ENCODE measurements around the gene EGFL7. TPM values are rescaled to one million over a fixed set of nuclear protein-coding genes. Genes with fewer than 3 reads are reported as not detected.

Gene EGFL7
- total and polyA plus RNA-seq, 10 of the 15 experiments (the other 5 are each of a cell fraction or from before 2014, with no cell fraction given): 0.06 to 0.46 (median 0.19) TPM; not detected in 5

DNA sequence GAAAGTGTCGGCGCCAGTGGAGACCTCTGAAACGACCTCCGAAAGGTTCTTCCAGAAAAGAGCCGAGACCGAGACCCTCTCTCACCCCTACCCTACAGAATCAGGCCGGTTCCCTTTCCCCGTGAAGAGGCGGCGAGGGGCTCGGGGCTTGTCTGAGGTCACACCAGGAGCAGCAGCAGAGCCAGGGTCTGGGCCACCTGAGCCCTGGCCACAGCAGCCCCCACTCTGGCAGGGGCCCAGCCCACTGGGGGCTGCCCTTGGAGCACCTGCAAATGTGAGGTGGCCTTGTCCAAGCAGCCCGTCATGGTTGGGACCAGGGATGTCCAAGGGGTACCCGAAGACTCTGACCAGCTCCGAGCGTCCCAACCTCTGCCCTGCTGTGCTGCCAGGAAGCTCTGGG, 15.3 kb downstream of the EGFL7 start:
- Histone ChIP-seq H3K4me2 (ENCODE audit: control insufficient read depth, insufficient read depth) (no peak overlapping the region), H3K79me2 (ENCODE audit: control insufficient read depth, insufficient read depth, low read length) (no peaks in the 10 kb centered on the region), H2AFZ (ENCODE audit: control insufficient read depth, low read depth, low read length) (no peak overlapping the region), H4K20me1 (ENCODE audit: control insufficient read depth, insufficient read depth) (no peaks in the 10 kb centered on the region; the same call in 1 of the 2 replicates), H3K9ac (ENCODE audit: control insufficient read depth, insufficient read depth, low read length) (no peak overlapping the region), H3K9me3 (replicated peaks; ENCODE audit: control insufficient read depth, insufficient read depth, low read length) (no peaks in the 10 kb centered on the region), H3K27ac (ENCODE audit: control insufficient read depth, insufficient read depth) (no peak overlapping the region), H3K36me3 (ENCODE audit: control insufficient read depth in 2 of 2, insufficient read depth in 2 of 2, low read length in 1 of 2) (no peaks in the 10 kb centered on the region; a peak in 1 of 4 replicates), H3K4me3 (no peak overlapping the region), H3K27me3 (replicated peaks in 1 of 2; ENCODE audit: control insufficient read depth in 2 of 2, insufficient read depth in 2 of 2, low read length in 1 of 2) (no peaks in the 10 kb centered on the region), H3K4me1 (ENCODE audit: control insufficient read depth, insufficient read depth, low read length) (no peaks in the 10 kb centered on the region)
- intact Hi-C loops (cut with micrococcal nuclease; ENCODE audit: unreplicated experiment): no loop called here
- 78% methylated on average over 15 of the region's 15 CpGs for WGBS (ENCODE audit: insufficient coverage, insufficient replicate concordance, low lambda C conversion rate, missing lambda C conversion rate)
- DNase-seq (ENCODE audit: low read depth, low spot score): no peak
- in situ Hi-C loops (cut with MboI): no loop called here
- SMC1A ChIA-PET (ENCODE audit: uncharacterized antibody, unreplicated experiment): no interaction called here
- CTCF ChIA-PET: no interaction called here
- no peak for TF ChIP-seq SREBF1 (IDR thresholded peaks at IDR 0.05; ENCODE audit: low read length)
- TF ChIP-seq IRF4 (IDR thresholded peaks at IDR 0.05; ENCODE audit: low read depth, low read length): no peak
- ATAC-seq: no peak
- POLR2A ChIA-PET: no interaction called here
- FAIRE-seq: no peak
- RAD21 ChIA-PET (ENCODE audit: unreplicated experiment): no interaction called here
- BruUV-seq (replicated peaks): no TSS peak

DNA sequence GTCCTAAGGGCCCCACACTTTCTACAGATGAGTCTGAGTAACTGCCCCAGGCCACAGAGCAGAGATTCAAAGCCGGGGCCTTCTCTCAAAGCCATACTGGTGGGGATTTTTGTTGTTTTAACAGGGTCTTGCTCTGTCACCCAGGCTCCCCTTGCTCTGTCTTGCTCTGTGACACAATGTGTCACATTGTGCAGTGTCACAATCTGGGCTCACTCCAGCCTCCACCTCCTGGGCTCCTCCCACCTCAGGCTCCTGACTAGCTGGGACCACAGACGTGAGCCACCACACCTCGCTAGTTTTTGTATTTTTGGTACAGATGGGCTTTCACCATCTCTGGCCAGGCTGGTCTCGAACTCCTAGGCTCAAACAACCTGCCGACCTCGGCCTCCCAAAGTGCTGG, 15.9 kb downstream of the EGFL7 start:
- in situ Hi-C loops (cut with MboI): no loop called here
- ChIA-PET POLR2A (no interaction called here), RAD21 (ENCODE audit: unreplicated experiment) (no interaction called here), CTCF (no interaction called here), SMC1A (ENCODE audit: uncharacterized antibody, unreplicated experiment) (no interaction called here)
- no peak overlapping the region for H3K4me2 ChIP-seq (ENCODE audit: control insufficient read depth, insufficient read depth)
- no peaks in the 10 kb centered on the region; the same call in none of the 2 replicates for H4K20me1 ChIP-seq (ENCODE audit: control insufficient read depth, insufficient read depth)
- no peaks in the 10 kb centered on the region for H3K79me2 ChIP-seq (ENCODE audit: control insufficient read depth, insufficient read depth, low read length)
- WGBS (ENCODE audit: insufficient coverage, insufficient replicate concordance, low lambda C conversion rate, missing lambda C conversion rate): 59% methylated on average over 6 of the region's 6 CpGs
- FAIRE-seq (no peak), ATAC-seq (no peak), DNase-seq (ENCODE audit: low read depth, low spot score) (no peak)
- BruUV-seq (replicated peaks): no TSS peak
- no peaks in the 10 kb centered on the region for H3K27me3 ChIP-seq (replicated peaks in 1 of 2; ENCODE audit: control insufficient read depth in 2 of 2, insufficient read depth in 2 of 2, low read length in 1 of 2)
- H3K36me3 ChIP-seq (ENCODE audit: control insufficient read depth in 2 of 2, insufficient read depth in 2 of 2, low read length in 1 of 2): no peaks in the 10 kb centered on the region; a peak in 1 of 4 replicates
- no peaks in the 10 kb centered on the region for H3K9me3 ChIP-seq (replicated peaks; ENCODE audit: control insufficient read depth, insufficient read depth, low read length)
- no peak overlapping the region for H2AFZ ChIP-seq (ENCODE audit: control insufficient read depth, low read depth, low read length)
- H3K9ac ChIP-seq (ENCODE audit: control insufficient read depth, insufficient read depth, low read length): no peak overlapping the region
- no peaks in the 10 kb centered on the region for H3K4me1 ChIP-seq (ENCODE audit: control insufficient read depth, insufficient read depth, low read length)
- no peak overlapping the region for H3K27ac ChIP-seq (ENCODE audit: control insufficient read depth, insufficient read depth)
- no peak overlapping the region for H3K4me3 ChIP-seq
- intact Hi-C loops (cut with micrococcal nuclease; ENCODE audit: unreplicated experiment): no loop called here
- TF ChIP-seq, protein P1, sequence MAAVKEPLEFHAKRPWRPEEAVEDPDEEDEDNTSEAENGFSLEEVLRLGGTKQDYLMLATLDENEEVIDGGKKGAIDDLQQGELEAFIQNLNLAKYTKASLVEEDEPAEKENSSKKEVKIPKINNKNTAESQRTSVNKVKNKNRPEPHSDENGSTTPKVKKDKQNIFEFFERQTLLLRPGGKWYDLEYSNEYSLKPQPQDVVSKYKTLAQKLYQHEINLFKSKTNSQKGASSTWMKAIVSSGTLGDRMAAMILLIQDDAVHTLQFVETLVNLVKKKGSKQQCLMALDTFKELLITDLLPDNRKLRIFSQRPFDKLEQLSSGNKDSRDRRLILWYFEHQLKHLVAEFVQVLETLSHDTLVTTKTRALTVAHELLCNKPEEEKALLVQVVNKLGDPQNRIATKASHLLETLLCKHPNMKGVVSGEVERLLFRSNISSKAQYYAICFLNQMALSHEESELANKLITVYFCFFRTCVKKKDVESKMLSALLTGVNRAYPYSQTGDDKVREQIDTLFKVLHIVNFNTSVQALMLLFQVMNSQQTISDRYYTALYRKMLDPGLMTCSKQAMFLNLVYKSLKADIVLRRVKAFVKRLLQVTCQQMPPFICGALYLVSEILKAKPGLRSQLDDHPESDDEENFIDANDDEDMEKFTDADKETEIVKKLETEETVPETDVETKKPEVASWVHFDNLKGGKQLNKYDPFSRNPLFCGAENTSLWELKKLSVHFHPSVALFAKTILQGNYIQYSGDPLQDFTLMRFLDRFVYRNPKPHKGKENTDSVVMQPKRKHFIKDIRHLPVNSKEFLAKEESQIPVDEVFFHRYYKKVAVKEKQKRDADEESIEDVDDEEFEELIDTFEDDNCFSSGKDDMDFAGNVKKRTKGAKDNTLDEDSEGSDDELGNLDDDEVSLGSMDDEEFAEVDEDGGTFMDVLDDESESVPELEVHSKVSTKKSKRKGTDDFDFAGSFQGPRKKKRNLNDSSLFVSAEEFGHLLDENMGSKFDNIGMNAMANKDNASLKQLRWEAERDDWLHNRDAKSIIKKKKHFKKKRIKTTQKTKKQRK (IDR thresholded peaks at IDR 0.05; ENCODE audit: low read depth, low read length): no peak
- TF ChIP-seq ASH2L (IDR thresholded peaks at IDR 0.05; ENCODE audit: borderline replicate concordance, low read depth) (no peak), CBFB (IDR thresholded peaks at IDR 0.05; ENCODE audit: low read depth) (no peak), TBL1XR1 (IDR thresholded peaks at IDR 0.05; ENCODE audit: low read depth, low read length) (no peak), FOS (IDR thresholded peaks at IDR 0.05; ENCODE audit: borderline replicate concordance, extremely low read depth, insufficient read length) (no peak), BHLHE40 (IDR thresholded peaks at IDR 0.05; ENCODE audit: borderline replicate concordance in 1 of 2, low read depth in 2 of 2, low read length in 1 of 2) (no peak), KAT2A (conservative IDR thresholded peaks at IDR 0.05; ENCODE audit: control insufficient read depth, low read depth, low read length) (no peak)
- TF ChIP-seq, protein P2, sequence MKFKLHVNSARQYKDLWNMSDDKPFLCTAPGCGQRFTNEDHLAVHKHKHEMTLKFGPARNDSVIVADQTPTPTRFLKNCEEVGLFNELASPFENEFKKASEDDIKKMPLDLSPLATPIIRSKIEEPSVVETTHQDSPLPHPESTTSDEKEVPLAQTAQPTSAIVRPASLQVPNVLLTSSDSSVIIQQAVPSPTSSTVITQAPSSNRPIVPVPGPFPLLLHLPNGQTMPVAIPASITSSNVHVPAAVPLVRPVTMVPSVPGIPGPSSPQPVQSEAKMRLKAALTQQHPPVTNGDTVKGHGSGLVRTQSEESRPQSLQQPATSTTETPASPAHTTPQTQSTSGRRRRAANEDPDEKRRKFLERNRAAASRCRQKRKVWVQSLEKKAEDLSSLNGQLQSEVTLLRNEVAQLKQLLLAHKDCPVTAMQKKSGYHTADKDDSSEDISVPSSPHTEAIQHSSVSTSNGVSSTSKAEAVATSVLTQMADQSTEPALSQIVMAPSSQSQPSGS (IDR thresholded peaks at IDR 0.05; ENCODE audit: low read length): no peak
- TF ChIP-seq, protein P3, sequence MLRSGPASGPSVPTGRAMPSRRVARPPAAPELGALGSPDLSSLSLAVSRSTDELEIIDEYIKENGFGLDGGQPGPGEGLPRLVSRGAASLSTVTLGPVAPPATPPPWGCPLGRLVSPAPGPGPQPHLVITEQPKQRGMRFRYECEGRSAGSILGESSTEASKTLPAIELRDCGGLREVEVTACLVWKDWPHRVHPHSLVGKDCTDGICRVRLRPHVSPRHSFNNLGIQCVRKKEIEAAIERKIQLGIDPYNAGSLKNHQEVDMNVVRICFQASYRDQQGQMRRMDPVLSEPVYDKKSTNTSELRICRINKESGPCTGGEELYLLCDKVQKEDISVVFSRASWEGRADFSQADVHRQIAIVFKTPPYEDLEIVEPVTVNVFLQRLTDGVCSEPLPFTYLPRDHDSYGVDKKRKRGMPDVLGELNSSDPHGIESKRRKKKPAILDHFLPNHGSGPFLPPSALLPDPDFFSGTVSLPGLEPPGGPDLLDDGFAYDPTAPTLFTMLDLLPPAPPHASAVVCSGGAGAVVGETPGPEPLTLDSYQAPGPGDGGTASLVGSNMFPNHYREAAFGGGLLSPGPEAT (IDR thresholded peaks at IDR 0.05; ENCODE audit: low read depth): no peak

All from GM12878 (cell line).